LNCAP (cell line): Measurements from ENCODE around the gene ISOC2.

Source experiments
- CTCF ChIP-seq: fragments of 450-650 bp; IDR thresholded peaks from 2 replicates; pipeline ENCODE4 v1.5.1; 2017; ENCODE audit warnings: mild to moderate bottlenecking

The ISOC2 gene

GRCh38 chr19:55461259-55461973, at the start of gene ISOC2:
TSS of gene ISOC2 (minus strand) at chr19:55461642. CDS start at chr19:55456486, 5,156 bp downstream.
- TF ChIP-seq CTCF, result no peak

GRCh38 chr19:55508120-55508519, 46.7 kb upstream of the ISOC2 start:
- TF ChIP-seq CTCF, result no peak

- no peak for TF ChIP-seq CTCF
Measured at GRCh38 chr19:55504981-55505380, 43.5 kb upstream of the ISOC2 start.

- TF ChIP-seq CTCF, result no peak
Measured at GRCh38 chr19:55504252-55504603, 42.8 kb upstream of the ISOC2 start.

GRCh38 chr19:55503502-55504251, 42.2 kb upstream of the ISOC2 start:
- TF ChIP-seq CTCF, result peak; percentile 89

GRCh38 chr19:55503157-55503501, 41.7 kb upstream of the ISOC2 start:
- TF ChIP-seq CTCF, result no peak

GRCh38 chr19:55502197-55502952, 40.9 kb upstream of the ISOC2 start:
- TF ChIP-seq CTCF, result no peak
